G401 (cell line): ENCODE results near the gene IAH1. TPM values are rescaled to one million over a fixed set of nuclear protein-coding genes. Genes with fewer than 3 reads are reported as not detected.
"Not testable (repeated sequence)": the region's sequence is repeated elsewhere in the genome, so short reads cannot be mapped to it uniquely, and the experiment has no call there.

Experiments
- DNase-seq: peaks from one replicate; pipeline ENCODE4 v3.0.0-alpha.2; 2015; ENCODE audit warnings: low spot score
- in situ Hi-C: cut with HindIII; loops from 2 replicates; pipeline ENCODE4 v1.10.0; 2016; ENCODE audit warnings: low sequenced_read_pairs, mixed read lengths
- total RNA-seq: library from RNA; depleted of rRNA; stranded (reverse); fragments of >200 nt; shearing (Covaris generic); gene quantifications from 2 replicates; pipeline ENCODE4 v1.2.3, GENCODE V29; 2014

The IAH1 gene
- total RNA-seq, 1 experiment from 2014 or later: not detected

- in situ Hi-C loops: no loop called here
- DNase-seq: no peak
These were observed 3.1 kb upstream of the IAH1 start for GRCh38 chr2:9471206-9471605.

DNA sequence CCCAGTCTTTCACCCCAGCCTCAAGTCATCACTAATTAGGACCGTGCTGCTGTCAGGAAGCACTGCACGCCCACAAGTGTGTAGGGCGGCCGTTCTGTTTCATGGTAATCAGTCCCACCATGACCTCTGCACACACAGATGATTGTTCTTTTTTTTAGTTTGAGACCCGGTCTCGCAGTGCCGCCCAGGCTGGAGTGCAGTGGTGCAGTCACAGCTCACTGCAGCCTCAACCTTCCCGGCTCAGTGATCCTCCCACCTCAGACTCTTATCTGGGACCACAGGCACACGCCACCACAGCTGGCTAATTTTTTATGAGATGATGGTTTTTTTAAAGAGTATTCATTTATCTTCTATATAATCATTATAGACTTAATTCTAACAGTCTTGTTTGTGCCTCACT, 1.8 kb upstream of the IAH1 start:
- DNase-seq: no peak

GRCh38 chr2:9473308-9473984, 905 bp upstream of the IAH1 start:
- in situ Hi-C loops: no loop called here
- peak; percentile 58 for DNase-seq

More for the DNA sequence above, 1.8 kb upstream of the IAH1 start:
- in situ Hi-C loops: no loop called here

GRCh38 chr2:9473985-9474360, 378 bp upstream of the IAH1 start:
- in situ Hi-C loops: no loop called here

GRCh38 chr2:9477914-9478313, 3.6 kb downstream of the IAH1 start:
- in situ Hi-C loops: no loop called here
- DNase-seq: no peak

More at GRCh38 chr2:9473985-9474360, 378 bp upstream of the IAH1 start:
- no peak for DNase-seq

GRCh38 chr2:9478526-9478925, 4.2 kb downstream of the IAH1 start:
- in situ Hi-C loops: no loop called here
- DNase-seq: no peak

DNA sequence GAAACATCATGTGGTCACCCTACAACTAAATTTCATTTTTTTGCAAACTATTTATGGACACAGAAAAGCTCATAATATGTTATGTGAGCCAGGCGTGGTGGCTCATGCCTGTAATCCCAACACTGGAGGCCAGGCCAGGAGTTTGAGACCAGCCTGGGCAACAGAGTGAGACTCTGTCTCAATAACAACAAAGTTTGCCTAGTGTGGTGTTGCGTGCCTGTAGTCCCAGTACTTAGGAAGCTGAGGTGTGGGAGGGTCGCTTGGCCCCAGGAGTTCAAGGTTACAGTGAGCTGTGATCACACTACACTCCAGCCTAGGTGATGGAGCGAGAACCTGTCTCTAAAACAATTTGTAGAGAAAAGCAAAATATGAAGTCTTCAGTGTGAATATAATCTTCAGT, 5.8 kb downstream of the IAH1 start:
- in situ Hi-C loops: no loop called here
- no peak for DNase-seq

GRCh38 chr2:9483107-9483506, 8.8 kb downstream of the IAH1 start:
- in situ Hi-C loops: no loop called here
- DNase-seq: no peak

GRCh38 chr2:9484533-9484932, 10.2 kb downstream of the IAH1 start:
- in situ Hi-C loops: no loop called here
- no peak for DNase-seq

DNA sequence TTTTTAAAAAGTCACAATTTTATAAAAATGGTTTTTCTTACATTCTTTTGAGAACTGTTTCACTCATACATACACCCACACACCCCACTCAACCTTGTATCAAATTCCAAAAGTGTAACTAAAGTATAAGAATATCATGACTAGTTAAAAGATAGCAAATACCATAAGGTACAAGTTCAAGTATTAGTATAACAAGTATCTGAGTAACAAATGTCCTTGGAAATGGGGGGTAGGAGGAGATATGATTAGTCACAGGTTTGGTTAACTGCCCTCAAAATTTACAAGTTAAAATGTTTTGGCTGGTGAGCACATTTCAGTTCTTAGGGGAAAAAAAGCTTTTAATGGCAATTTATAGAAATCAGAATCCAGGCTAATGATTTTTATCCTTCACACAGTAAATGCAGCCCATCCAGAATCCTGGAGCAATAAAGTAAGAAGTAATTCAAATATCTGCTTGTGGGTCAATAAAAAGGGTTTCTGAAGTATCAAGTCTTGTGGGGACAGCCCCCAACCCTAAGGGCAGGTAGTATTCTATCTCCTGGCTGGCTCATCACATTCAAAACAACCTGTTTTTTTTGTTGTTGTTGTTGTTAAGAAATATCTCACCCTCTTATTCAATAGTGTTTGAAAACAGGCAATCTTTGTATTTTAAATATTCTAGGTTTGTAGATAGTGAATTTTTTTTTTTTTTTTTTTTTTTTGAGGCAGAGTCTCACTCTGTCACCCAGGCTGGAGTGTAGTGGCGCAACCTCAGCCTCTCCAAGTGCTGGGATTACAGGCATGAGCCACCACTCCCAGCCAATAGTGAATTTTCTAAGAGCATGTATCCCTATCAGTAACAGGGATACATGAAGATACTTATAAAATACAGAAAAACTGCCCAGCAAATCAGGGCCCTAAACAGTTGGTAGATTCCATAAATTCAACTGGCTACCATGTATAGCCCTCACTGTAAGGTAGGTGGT, 14.5 kb downstream of the IAH1 start:
- no peak for DNase-seq

DNA sequence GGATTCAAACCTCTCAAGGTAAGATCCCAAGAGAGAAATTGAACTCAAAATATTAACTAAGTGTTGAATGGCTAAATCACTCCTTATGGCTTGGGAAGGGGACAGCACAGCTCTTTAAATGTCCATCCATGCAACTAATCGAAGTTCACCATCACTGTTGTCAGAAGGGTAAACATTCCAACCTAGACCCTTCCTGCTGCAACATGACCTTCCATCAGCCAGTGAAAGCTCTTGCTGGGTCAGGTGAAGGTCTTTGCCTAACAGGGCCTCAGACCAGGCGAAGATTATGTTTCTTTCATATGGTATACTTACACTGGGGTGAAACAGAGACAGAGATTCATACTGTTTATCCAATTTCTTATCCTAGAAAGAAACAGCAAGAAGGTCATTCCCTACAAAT, 16.4 kb downstream of the IAH1 start:
- DNase-seq: no peak
- in situ Hi-C loops: no loop called here

More for the DNA sequence above, 14.5 kb downstream of the IAH1 start:
- in situ Hi-C loops: no loop called here

- DNase-seq: no peak
- in situ Hi-C loops: no loop called here
These were observed 18.6 kb downstream of the IAH1 start for GRCh38 chr2:9492927-9493326.

DNA sequence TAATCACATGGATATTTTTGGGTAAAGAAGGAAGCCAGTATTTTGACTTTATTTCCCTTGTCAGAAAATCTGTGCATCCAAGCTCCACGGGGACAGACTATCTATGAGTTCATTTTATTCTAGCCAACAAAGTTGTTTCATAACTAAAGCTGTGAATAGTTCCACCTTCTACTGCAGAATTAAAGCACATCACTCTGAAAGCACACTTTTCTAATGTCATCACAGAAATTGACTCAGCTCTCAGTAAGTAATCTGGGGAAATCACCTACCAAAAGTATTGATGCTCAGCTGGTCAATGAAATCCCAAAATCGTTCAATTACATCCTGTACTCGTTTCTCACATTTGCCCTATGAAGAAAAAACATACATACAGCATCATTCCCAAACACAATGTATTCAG, 19.1 kb downstream of the IAH1 start:
- in situ Hi-C loops: no loop called here
- no peak for DNase-seq

DNA sequence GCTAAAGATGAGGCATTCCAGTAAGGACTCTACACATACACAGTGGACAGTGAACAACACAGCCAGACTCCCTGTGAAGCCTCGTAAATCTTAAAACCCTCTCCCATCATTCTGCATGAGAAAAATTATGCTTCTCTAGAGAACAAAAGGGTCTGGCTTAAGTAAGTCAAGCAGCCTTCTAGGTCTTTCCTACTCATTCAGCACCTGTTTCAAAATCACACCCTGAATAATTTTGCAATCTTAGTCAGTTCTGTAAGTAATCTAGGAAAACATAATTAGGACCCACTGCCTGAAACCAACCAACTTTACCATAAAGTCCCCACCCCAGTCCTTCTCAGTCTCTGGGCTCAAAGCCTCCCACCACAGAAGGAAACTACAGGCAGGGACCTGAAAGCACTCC, 19.7 kb downstream of the IAH1 start:
- in situ Hi-C loops: no loop called here
- no peak for DNase-seq

DNA sequence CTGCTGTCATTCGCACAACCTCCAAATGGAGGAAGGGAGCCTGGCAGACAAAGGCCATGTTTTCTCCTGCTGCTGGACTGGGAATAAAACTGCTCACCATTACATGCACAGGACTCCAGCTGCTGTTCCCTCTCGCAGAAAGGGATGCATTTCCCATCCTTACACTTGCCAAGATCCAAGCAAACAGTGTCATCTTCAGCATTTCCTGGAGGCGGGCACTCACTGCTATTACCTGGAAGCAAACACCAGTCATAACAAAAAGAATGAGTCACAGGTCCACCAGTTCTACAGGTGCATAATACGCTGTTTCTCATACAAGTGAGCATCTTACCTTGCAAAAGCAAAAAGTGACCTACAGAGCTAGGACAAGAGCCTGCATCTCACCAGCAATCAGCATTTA, 22.7 kb downstream of the IAH1 start:
- in situ Hi-C loops: no loop called here
- DNase-seq: peak; percentile 31

DNA sequence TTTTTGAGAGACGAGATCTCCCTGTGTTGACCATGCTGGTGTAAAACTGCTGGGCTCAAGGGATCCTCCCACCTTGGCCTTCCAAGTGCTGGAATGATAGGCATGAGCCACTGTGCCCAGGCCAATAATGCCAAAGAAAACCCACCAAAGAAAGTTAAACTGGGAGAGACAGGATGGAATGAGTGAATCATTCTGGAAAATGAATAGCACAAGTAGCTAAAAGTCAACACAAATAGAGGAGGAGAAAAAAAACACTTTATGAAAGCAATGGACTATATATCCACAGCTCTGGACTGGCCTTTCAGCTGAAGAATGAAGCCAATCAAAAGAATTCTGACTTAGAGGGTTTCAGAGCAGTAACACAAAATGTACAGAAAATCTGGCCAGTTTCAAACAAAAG, 23.9 kb downstream of the IAH1 start:
- in situ Hi-C loops: no loop called here

GRCh38 chr2:9508931-9509330, 34.6 kb downstream of the IAH1 start:
- in situ Hi-C loops: no loop called here
- DNase-seq: no peak

More for the DNA sequence above, 23.9 kb downstream of the IAH1 start:
- no peak for DNase-seq

- DNase-seq, in situ Hi-C loops: not testable (repeated sequence)
These were observed 39.6 kb downstream of the IAH1 start for GRCh38 chr2:9513946-9514345.

DNA sequence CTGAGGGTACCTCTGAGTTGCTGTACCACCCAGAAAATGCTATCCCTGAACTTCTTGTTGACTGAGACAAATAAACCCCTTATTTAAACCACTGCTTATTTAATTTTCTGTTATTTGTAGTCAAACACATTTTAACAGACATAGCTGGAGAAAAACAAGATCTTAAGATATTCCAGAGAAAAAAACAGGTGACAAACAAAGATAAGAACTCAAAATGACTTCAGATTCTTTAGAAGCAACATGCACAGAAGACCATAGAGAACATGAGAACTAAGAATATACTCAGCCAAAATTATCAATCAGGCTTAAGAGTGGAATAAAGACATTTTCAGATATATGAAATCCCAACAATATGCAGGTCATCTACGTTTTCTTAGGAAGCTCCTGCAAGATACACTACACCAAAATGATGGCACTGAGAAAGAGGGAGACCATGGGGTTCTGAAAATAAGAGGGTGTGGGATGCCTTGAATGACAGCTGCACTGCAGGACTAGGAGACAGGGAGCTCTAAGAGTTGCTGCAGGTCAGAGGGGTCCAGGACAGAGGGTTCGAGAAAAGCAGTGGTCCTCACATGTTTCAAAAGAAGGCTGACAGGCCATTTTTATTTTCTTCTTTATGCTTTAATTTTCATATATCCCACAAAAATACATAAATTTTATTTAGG, 42.9 kb downstream of the IAH1 start:
- in situ Hi-C loops: no loop called here
- DNase-seq: no peak

- no peak for DNase-seq
- in situ Hi-C loops: no loop called here
These were observed 43.8 kb downstream of the IAH1 start for GRCh38 chr2:9518163-9518562.
